HL-60 (cell line): Measurements from ENCODE around the gene NINJ2.

Experiments used
- DNase-seq, 2 experiments: peaks; one replicate each; pipeline ENCODE4 v3.0.0-alpha.2; 2010 to 2020; ENCODE audit warnings: low read depth in 1 of 2, low spot score in 1 of 2
- H3K27ac ChIP-seq: fragments of 250-450 bp; sonication (Bioruptor Pico); replicated peaks from 2 replicates; pipeline ENCODE4 v1.5.1; 2020; ENCODE audit warnings: mild to moderate bottlenecking, moderate library complexity
- H3K27me3 ChIP-seq: fragments of 250-450 bp; sonication (Bioruptor Pico); 2 replicates; pipeline ENCODE4 v1.5.1; 2021; ENCODE audit warnings: mild to moderate bottlenecking, moderate library complexity; ENCODE audit not compliant: insufficient read depth, poor library complexity, severe bottlenecking
- H3K4me3 ChIP-seq: replicated peaks from 2 replicates; pipeline ENCODE4 v1.5.1; 2011; ENCODE audit warnings: mild to moderate bottlenecking, control low read depth, low read length; ENCODE audit not compliant: insufficient read depth
- CTCF ChIP-seq: IDR thresholded peaks from one replicate; pipeline ENCODE4 v1.5.1; 2011; ENCODE audit warnings: low read length, control low read depth, inconsistent platforms; ENCODE audit not compliant: insufficient read depth
- GABPA ChIP-seq: IDR thresholded peaks from 2 replicates; pipeline ENCODE4 v1.6.1; 2012; ENCODE audit warnings: low read depth
- POLR2AphosphoS5 ChIP-seq: IDR thresholded peaks from 2 replicates; pipeline ENCODE4 v1.6.1; 2012; ENCODE audit warnings: low read depth
- REST ChIP-seq: IDR thresholded peaks from 2 replicates; pipeline ENCODE4 v1.6.1; 2012; ENCODE audit warnings: low read depth; ENCODE audit not compliant: insufficient replicate concordance
- SPI1 ChIP-seq: IDR thresholded peaks from 2 replicates; pipeline ENCODE4 v1.6.1; 2012; ENCODE audit warnings: low read depth, mild to moderate bottlenecking, borderline replicate concordance

The NINJ2 gene

GRCh38 chr12:575129-575502 is 88.1 kb downstream of the NINJ2 start:
- TF ChIP-seq POLR2AphosphoS5 (no peak), CTCF (no peak), SPI1 (no peak), REST (no peak), GABPA (no peak)
- Histone ChIP-seq H3K27me3 (no peaks in the 10 kb centered on the region), H3K27ac (no peak overlapping the region), H3K4me3 (no peak overlapping the region)
- no peak for DNase-seq

GRCh38 chr12:574475-575128 is 88.6 kb downstream of the NINJ2 start:
- no peak for TF ChIP-seq CTCF
- no peak for TF ChIP-seq POLR2AphosphoS5
- TF ChIP-seq GABPA, result no peak
- TF ChIP-seq SPI1, result no peak
- TF ChIP-seq REST, result no peak
- DNase-seq, result no peak
- no peak overlapping the region for H3K27ac ChIP-seq

GRCh38 chr12:573232-573631 is 90.0 kb downstream of the NINJ2 start:
- DNase-seq, result no peak
- no peaks in the 10 kb centered on the region for H3K27me3 ChIP-seq
- TF ChIP-seq CTCF, result no peak
- no peak for TF ChIP-seq REST
- no peak for TF ChIP-seq SPI1
- TF ChIP-seq GABPA, result no peak
- no peak for TF ChIP-seq POLR2AphosphoS5
- H3K4me3 ChIP-seq, result no peak overlapping the region
- H3K27ac ChIP-seq, result no peak overlapping the region

More at GRCh38 chr12:574475-575128, 88.6 kb downstream of the NINJ2 start:
- no peaks in the 10 kb centered on the region for H3K27me3 ChIP-seq
- H3K4me3 ChIP-seq, result no peak overlapping the region
